ENCODE measurements around the gene CCL18. TPM values are rescaled to one million over a fixed set of nuclear protein-coding genes. Genes with fewer than 3 reads are reported as not detected.
"Not testable (repeated sequence)": the region's sequence is repeated elsewhere in the genome, so short reads cannot be mapped to it uniquely, and the experiment has no call there.

Gene CCL18
- total RNA-seq, 1 experiment from 2014 or later, result not detected

GRCh38 chr17:36103401-36103975 is 39.4 kb downstream of the CCL18 start, which contains the start of gene CCL4:
TSS of gene CCL4 (plus strand) at chr17:36103827. CDS start at chr17:36103906, 79 bp downstream.
- H2BK120ac ChIP-seq (ENCODE audit: low read depth, low read length, poor library complexity, severe bottlenecking); H3K79me1 ChIP-seq (ENCODE audit: insufficient read depth, low read depth, low read length, poor library complexity, severe bottlenecking); H4K91ac ChIP-seq (ENCODE audit: insufficient read length, low read depth, low read length); H2AFZ ChIP-seq (ENCODE audit: low read length); H3K9ac ChIP-seq (ENCODE audit: extremely low read depth, insufficient read length, low read length); H3T11ph ChIP-seq (ENCODE audit: low read length); H3K4me1 Mint-ChIP-seq; H3K4me2 ChIP-seq (ENCODE audit: insufficient read depth, insufficient read length, low read length); H3K14ac ChIP-seq (ENCODE audit: insufficient read depth, low read length); H3K18ac ChIP-seq (ENCODE audit: insufficient read length, low read depth, low read length); H3K4me3 Mint-ChIP-seq; H3K23me2 ChIP-seq (ENCODE audit: insufficient read length, low read depth, low read length, poor library complexity, severe bottlenecking); H4K8ac ChIP-seq (replicated peaks; ENCODE audit: insufficient read length, low read depth, low read length); H2BK15ac ChIP-seq (ENCODE audit: low read depth, low read length); H3K4ac ChIP-seq (ENCODE audit: low read depth, low read length); H3K36me3 Mint-ChIP-seq (ENCODE audit: insufficient read depth in 1 of 3, low read depth in 3 of 3); H3K23ac ChIP-seq (ENCODE audit: insufficient read length, low read depth, low read length); H3K27me3 ChIP-seq (ENCODE audit: insufficient read depth, low read length); H3K9me3 ChIP-seq (ENCODE audit: control insufficient read depth, low read depth, low read length); H3K9me3 Mint-ChIP-seq; H3K4me1 ChIP-seq (ENCODE audit: insufficient read depth, low read length); H4K5ac ChIP-seq (ENCODE audit: insufficient read length, low read depth, low read length); H3K56ac ChIP-seq (ENCODE audit: insufficient read length, low read depth, low read length); H2AK5ac ChIP-seq (ENCODE audit: insufficient read length, low read length); H2BK20ac ChIP-seq (ENCODE audit: low read depth, low read length, poor library complexity, severe bottlenecking); H2BK12ac ChIP-seq (ENCODE audit: insufficient read length, low read depth, low read length); H4K20me1 ChIP-seq (ENCODE audit: control insufficient read depth, insufficient read depth, insufficient read length); H3K27ac ChIP-seq (ENCODE audit: insufficient read length, low read depth, low read length); H3K79me2 ChIP-seq (ENCODE audit: insufficient read depth, low read length); H2BK5ac ChIP-seq (ENCODE audit: insufficient read length, low read length): not testable (repeated sequence)
- DNase-seq, result peak; percentile 16
- H3K27ac Mint-ChIP-seq, result peak within 1 kb of the TSS in 2 of 3 experiments; percentile 49 to 62; a peak in 2 of 7 replicates
- WGBS (ENCODE audit: extremely low coverage, insufficient read length, low lambda C conversion rate), result no CpG with 5 or more reads among the region's 6 CpGs
- H3K27me3 Mint-ChIP-seq (ENCODE audit: low read depth), result peaks cover 11% of the 10 kb centered on the region

- not testable (repeated sequence) for H3T11ph ChIP-seq (ENCODE audit: low read length); H3K56ac ChIP-seq (ENCODE audit: insufficient read length, low read depth, low read length); H3K23ac ChIP-seq (ENCODE audit: insufficient read length, low read depth, low read length); H3K27me3 ChIP-seq (ENCODE audit: insufficient read depth, low read length); H4K5ac ChIP-seq (ENCODE audit: insufficient read length, low read depth, low read length); H4K91ac ChIP-seq (ENCODE audit: insufficient read length, low read depth, low read length); H2AK5ac ChIP-seq (ENCODE audit: insufficient read length, low read length); H3K79me1 ChIP-seq (ENCODE audit: insufficient read depth, low read depth, low read length, poor library complexity, severe bottlenecking); H3K4me1 Mint-ChIP-seq; H2BK15ac ChIP-seq (ENCODE audit: low read depth, low read length); H3K9ac ChIP-seq (ENCODE audit: extremely low read depth, insufficient read length, low read length); H3K4me2 ChIP-seq (ENCODE audit: insufficient read depth, insufficient read length, low read length); H3K27ac ChIP-seq (ENCODE audit: insufficient read length, low read depth, low read length); H3K4ac ChIP-seq (ENCODE audit: low read depth, low read length); H2AFZ ChIP-seq (ENCODE audit: low read length); H3K23me2 ChIP-seq (ENCODE audit: insufficient read length, low read depth, low read length, poor library complexity, severe bottlenecking); H4K8ac ChIP-seq (replicated peaks; ENCODE audit: insufficient read length, low read depth, low read length); H3K9me3 Mint-ChIP-seq; H4K20me1 ChIP-seq (ENCODE audit: control insufficient read depth, insufficient read depth, insufficient read length); H2BK120ac ChIP-seq (ENCODE audit: low read depth, low read length, poor library complexity, severe bottlenecking); DNase-seq; H2BK5ac ChIP-seq (ENCODE audit: insufficient read length, low read length); H3K4me3 Mint-ChIP-seq; H3K14ac ChIP-seq (ENCODE audit: insufficient read depth, low read length); H3K79me2 ChIP-seq (ENCODE audit: insufficient read depth, low read length); H3K18ac ChIP-seq (ENCODE audit: insufficient read length, low read depth, low read length); H3K9me3 ChIP-seq (ENCODE audit: control insufficient read depth, low read depth, low read length); H3K4me1 ChIP-seq (ENCODE audit: insufficient read depth, low read length); H2BK12ac ChIP-seq (ENCODE audit: insufficient read length, low read depth, low read length); H2BK20ac ChIP-seq (ENCODE audit: low read depth, low read length, poor library complexity, severe bottlenecking); H3K36me3 Mint-ChIP-seq (ENCODE audit: insufficient read depth in 1 of 3, low read depth in 3 of 3)
- Mint-ChIP-seq H3K27ac (peak overlapping the region in 1 of 3 experiments; percentile 62; a peak in 1 of 7 replicates), H3K27me3 (ENCODE audit: low read depth) (peaks cover 11% of the 10 kb centered on the region)
- WGBS (ENCODE audit: extremely low coverage, insufficient read length, low lambda C conversion rate), result no CpG with 5 or more reads among the region's 7 CpGs
Observed at GRCh38 chr17:36104246-36104645, 40.2 kb downstream of the CCL18 start.
